DMS153 (cell line): Measurements from ENCODE around the gene ACKR4.

Experiments used
- DNase-seq: peaks from one replicate; lab custom pipeline; 2025; lab: John Stamatoyannopoulos, UW

ACKR4 gene

GRCh38 chr3:132641837-132642538 is 44.9 kb downstream of the ACKR4 start:
- DNase-seq = peak; percentile 27

- DNase-seq = no peak
Measured at GRCh38 chr3:132642539-132642847, 45.4 kb downstream of the ACKR4 start.

DNA sequence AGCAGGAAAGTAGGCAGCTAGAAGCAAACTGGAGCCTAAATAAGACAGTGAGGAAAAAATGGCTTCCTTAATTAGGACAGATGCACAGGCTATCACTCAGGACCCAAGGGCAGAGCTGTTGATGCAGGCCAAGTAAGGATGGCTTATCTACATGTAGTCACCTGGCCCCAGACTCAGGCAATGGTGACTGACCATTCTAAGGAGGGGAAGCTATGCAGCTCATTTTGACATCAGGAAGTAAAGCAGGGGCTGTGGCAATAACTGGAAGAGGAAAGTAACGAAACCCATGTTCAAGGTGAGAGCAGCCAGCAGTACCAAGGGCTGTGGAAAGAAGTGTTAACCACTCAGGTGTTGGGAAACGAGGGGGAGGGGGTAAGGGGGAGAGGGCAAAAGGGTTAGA is 46.3 kb downstream of the ACKR4 start:
- no peak for DNase-seq

DNA sequence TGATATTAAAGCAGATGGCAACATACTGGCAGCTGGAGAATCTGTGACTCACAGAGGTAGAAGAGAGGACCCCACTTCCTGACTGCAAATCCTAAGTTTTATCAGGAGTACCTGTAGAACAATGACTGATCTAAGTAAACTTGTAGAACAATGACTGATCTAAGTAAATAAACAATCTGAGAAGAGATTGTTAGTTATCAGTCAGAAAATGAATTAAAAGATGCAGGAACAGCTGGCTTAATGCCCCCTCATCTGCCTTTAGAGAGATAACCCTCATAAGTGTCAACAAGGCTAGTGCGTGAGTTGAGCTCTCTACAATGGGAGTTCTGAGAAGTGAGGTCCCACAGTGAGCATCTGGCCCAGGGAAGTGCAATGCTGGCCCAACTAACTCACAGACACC is 48.0 kb downstream of the ACKR4 start:
- no peak for DNase-seq

- DNase-seq = no peak
Measured at GRCh38 chr3:132650153-132650552, 53.1 kb downstream of the ACKR4 start.
